HG03175 (cell line): ENCODE data around the gene IQCE.
"Not testable (repeated sequence)": the region's sequence is repeated elsewhere in the genome, so short reads cannot be mapped to it uniquely, and the experiment has no call there.

ENCODE experiments used
- ATAC-seq: cut with Tn5 transposase; IDR thresholded peaks from one replicate; pipeline ENCODE4 v1.9.1; 2021; ENCODE audit warnings: mild to moderate bottlenecking, moderate library complexity; ENCODE audit not compliant: unreplicated experiment

IQCE gene

GRCh38 chr7:2532199-2532772, 26.5 kb upstream of the IQCE start:
- ATAC-seq: not testable (repeated sequence)

- not testable (repeated sequence) for ATAC-seq
These were observed 26.0 kb upstream of the IQCE start for GRCh38 chr7:2532816-2533215.

DNA sequence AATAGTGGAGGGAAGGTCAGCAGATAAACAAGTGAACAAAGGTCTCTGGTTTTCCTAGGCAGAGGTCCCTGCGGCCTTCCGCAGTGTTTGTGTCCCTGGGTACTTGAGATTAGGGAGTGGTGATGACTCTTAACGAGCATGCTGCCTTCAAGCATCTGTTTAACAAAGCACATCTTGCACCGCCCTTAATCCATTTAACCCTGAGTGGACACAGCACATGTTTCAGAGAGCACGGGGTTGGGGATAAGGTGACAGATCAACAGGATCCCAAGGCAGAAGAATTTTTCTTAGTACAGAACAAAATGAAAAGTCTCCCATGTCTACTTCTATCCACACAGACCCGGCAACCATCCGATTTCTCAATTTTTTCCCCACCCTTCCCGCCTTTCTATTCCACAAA, 25.2 kb upstream of the IQCE start:
- ATAC-seq: not testable (repeated sequence)

GRCh38 chr7:2534214-2534613, 24.6 kb upstream of the IQCE start:
- not testable (repeated sequence) for ATAC-seq

GRCh38 chr7:2535872-2536627, 22.7 kb upstream of the IQCE start:
- ATAC-seq: not testable (repeated sequence)

DNA sequence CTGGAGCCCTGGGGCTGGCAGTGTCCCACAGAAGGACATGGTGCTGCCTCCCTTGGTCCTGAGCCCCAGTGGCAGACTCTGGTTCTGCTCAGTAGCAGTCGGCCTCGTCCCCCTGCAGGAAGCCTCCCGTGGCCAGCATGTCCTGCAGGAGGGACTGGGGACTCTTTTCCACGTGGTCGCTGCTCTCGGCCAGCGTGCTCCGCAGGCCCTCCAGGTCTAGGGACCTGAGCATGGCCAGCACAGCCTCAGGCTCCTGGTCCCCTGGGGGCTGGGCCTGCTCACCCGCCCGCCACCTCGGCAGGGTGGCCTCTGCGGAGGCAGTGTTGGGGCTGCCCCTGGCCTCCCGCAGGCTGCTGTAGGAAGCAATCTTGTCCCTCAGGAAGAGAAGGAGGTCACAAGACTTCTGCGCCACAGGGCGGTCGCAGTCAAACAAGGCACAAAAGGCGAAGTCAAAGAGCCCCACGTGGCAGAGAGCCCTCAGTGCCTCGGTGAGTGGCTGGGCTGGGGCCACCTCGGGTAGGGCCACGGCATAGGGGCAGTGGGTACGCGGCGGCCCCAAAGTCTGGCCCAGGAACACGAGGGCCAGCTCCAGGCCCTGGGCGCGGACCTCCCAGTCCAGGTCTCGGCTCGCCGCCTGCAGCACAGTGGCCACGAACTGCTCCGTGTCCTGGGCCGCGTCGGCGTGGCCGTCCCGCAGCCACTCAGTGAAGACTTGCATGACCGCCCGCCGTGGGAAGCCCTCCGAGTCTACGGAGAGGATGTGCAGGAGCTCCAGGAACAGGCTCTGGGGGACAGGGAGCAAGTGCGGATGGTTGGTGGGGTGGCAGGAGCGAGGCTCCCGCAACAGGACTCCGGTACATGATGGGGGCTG, 20.6 kb upstream of the IQCE start:
- ATAC-seq: no peak

DNA sequence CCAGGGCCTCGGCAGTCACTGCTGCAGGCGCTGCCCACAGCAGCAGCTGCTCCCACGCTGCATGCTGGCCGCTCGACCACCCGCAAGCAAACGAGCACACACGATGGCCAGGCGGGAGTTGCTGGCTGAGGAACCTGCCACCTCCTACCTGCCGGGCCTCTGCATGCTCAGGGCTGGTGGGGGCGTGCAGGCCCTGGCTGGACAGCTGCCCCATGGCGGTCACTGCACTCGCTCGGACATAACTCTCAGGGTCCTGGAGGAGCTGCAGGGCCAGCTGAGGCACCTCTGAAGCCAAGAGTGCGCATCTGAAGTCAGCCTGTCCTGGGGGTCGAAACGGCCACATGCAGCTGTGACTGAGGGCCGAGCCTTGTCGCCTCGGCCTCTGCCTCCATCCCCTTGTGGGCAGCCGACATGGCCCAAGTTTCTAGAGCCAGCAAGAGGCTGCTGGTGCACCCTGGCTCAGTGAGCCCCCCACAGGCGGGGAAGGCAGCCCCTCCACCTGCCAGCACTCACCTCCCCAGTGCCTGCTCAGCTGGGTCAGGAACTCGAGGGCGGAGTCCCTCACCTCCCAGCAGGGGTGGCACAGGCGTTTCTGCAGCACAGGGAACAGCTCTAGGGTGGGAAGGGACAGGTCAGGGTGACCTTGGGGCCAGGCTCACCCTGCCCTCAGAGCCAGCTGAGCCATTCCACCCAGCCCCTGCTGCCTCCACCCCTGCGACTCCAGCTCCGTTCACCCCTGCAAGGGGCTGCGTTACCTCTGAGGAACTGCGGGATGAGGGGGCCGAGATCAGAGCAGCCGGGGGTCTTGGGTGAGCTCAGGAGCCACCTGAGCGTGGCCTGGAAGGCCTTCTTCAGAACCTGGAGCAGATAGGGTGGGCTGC, 19.5 kb upstream of the IQCE start:
- ATAC-seq: no peak

GRCh38 chr7:2540133-2540532, 18.6 kb upstream of the IQCE start:
- ATAC-seq: no peak

DNA sequence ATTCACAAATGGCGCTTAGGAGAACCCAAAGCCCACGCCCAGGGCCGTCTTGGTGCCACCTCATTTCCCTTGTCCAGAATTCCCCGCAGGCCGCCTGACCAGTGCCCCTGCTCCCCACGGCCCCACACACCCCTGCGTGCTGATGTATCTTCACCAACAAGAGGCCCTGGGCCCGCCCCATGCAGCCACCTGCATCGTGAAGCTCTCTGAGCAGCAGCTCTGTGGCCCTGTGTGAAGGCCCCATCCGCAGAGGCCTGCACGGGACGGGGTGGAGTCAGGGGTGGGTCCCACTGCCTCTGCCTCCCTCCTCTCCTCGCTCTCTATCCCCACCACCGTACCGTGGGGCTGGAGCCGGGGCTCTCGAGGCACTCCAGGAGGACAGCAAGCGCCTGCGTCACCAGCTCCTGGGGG, 18.1 kb upstream of the IQCE start:
- ATAC-seq: no peak

DNA sequence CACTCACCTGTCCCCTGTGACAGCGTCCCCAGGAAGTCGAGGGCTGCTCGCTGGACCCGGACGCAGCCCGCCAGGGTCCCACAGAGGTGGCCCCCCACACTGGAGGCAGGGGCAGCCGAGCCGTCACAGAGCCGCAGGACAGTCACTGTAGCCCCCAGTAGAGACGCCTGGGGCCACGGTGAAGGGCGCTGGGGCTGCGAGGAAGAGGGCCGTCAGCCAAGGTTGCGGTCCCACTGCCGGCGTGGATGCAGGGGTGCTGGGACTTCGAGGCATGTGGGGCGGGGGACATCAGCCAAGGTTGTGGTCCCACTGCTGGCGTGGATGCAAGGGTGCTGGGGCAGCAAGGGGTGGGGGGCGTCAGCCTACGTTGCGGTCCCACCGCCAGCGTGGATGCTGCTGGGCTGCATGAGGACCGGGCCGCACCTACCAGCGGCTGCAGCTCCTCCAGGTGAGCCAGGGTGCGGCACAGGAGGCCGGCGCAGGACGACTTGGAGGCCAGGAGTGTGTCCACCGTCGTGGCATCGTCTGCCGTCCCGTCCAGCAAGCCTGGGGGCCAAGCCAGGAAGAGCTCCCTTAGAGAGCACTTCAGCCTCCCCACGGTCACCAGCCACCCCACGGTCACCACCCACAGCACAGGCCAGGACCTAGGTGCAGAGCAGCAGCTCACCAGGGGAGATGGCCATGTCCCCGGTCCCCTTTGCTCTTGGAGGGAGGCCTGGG, 17.3 kb upstream of the IQCE start:
- ATAC-seq: no peak

- ATAC-seq: no peak
These were observed 16.5 kb upstream of the IQCE start for GRCh38 chr7:2542011-2542915.

GRCh38 chr7:2542916-2543871, 15.6 kb upstream of the IQCE start:
- no peak for ATAC-seq

DNA sequence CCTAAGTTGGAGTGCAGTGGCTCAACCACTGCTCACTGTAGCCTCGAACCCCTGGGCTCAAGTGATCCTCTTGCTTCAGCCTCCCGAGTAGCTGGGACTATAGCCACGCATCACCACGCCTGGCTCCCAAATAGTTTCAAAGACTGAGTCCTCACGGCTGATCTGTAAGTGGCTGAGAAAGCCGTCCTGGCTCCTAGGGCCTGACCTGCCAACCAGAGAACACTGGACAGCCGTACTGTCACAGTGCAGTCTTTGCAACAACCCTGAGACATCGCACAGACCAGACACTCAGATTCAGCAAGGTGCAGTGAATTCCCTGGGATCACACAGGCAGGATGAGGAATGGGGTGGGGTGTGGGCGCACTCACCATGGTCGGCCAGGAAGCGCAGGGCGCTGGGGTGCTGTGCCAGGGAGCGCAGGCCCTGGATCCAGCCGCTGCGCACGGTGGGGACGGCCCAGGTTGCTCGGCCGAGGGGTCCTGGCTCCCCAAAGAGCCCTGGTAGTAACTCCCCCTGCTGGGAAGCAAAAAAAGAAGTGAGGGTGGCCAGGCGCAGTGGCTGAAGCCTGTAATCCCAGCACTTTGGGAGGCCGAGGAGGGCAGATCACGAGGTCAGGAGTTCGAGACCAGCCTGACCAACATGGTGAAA, 14.1 kb upstream of the IQCE start:
- ATAC-seq: no peak

DNA sequence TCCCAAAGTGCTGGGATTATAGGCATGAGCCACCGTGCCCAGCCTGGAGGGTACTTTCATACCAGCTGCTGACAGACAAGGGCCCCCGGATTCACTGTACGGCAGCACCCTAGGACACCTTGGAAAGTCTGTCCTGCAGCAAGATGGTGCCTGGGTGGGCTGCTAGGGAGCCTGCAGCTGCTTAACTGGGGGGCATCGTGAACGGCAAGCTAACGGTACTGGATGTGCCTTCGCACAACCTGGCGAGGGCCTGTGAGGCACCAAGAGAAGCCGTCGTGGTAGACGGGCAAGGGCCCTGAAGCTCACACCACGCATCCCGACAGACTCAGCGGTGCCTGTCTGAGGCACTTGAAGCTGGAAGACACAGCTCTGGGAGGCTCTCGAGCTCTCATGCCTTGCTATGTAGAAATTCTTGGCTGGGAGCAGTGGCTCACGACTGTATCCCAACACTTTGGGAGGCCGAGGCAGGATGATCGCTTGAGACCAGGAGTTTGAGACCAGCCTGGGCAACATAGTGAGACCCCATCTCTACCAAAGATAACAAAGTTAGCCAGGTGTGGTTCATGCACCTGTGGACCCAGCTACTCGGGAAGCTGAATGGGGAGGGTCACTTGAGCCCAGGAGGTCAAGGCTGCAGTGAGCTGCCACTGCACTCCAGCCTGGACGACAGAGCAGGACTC, 12.9 kb upstream of the IQCE start:
- ATAC-seq: no peak

DNA sequence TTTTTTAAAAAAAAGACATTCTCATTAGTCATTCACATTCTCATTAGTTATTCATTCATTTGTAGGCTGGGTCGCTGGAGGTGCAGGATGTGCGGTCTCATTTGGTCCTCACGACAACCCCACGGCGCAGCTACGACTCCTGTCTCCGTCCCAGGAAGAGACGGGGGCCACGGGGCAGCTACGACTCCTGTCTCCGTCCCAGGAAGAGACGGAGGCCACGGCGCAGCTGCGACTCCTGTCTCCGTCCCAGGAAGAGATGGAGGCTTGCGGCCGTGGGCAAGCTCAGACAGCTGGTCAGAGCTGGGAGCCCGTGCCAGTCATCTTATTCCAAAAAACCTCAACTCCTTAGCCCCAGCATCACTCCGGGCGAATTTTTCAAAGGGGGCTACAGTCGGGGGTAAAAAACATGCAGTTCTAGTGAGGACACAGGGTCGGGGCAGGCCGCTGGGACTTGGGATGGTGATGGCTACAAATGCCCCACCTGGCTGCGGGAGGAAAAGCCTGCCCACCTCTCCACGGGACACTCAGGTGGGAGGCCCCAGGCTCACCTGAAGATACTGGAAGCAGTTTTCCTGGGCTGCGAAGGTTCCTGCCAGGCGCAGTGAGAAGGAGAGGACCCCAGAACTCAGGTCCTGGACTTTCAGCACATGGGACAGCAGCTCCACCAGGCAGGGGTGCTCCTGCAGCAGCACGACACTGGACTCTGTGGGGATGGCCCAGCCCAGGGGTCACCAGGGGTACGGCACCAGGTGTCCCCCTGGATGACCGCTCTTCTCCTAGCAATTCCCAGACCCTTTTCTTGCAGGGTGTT, 11.8 kb upstream of the IQCE start:
- ATAC-seq: no peak

DNA sequence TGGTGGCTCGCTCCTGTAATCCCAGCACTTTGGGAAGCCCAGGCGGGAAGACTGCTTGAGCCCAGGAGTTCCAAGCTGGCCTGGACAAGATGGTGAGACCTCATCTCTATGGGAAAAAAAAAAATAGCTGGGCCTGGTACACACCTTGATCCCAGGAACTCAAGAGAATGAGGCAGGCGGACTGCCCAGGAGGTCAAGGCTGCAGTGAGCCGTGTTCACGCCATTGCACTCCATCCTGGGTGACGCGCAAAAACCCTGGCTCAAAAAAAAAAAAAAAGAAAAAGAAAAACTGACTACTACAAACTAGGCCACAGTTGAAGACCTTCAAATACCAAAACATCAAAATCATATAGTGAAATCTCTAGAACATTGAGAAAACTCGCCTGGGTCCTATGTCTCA, 7.4 kb upstream of the IQCE start:
- ATAC-seq: no peak
